Calu3 (cell line): ENCODE results near the gene SORBS1. TPM values are rescaled to one million over a fixed set of nuclear protein-coding genes. Genes with fewer than 3 reads are reported as not detected.
A peak's percentile ranks its signal among the peaks of the same experiment; 100 is the strongest.

Experiments used
- BruUV-seq: library from RNA; stranded (reverse); fragments of 400-500 nt; replicated peaks from 2 replicates; lab custom pipeline; 2021; lab: Mats Ljungman, UMichigan
- CTCF ChIA-PET: fragments of 300-600 bp; sonication (Branson Sonifier 250); formaldehyde crosslinking; loops from one replicate; lab custom pipeline; 2022; ENCODE audit warnings: antibody characterized with exemption; lab: Charles Lee
- DNase-seq: peaks from one replicate; pipeline ENCODE4 v3.0.0; 2022
- H3K27ac Mint-ChIP-seq: one replicate; pipeline ENCODE4 v1.8.0; 2022; ENCODE audit warnings: mixed read lengths; ENCODE audit not compliant: unreplicated experiment
- H3K27me3 Mint-ChIP-seq: one replicate; pipeline ENCODE4 v1.8.0; 2022; ENCODE audit warnings: mixed read lengths; ENCODE audit not compliant: unreplicated experiment
- H3K36me3 Mint-ChIP-seq: one replicate; pipeline ENCODE4 v1.8.0; 2022; ENCODE audit warnings: mild to moderate bottlenecking, moderate library complexity, mixed read lengths; ENCODE audit not compliant: insufficient read depth, unreplicated experiment
- H3K4me1 Mint-ChIP-seq: one replicate; pipeline ENCODE4 v1.8.0; 2022; ENCODE audit warnings: mild to moderate bottlenecking, low read depth, mixed read lengths; ENCODE audit not compliant: unreplicated experiment
- H3K4me3 Mint-ChIP-seq: one replicate; pipeline ENCODE4 v1.8.0; 2022; ENCODE audit warnings: mild to moderate bottlenecking, low read depth, moderate library complexity, mixed read lengths; ENCODE audit not compliant: unreplicated experiment
- H3K9me3 Mint-ChIP-seq: one replicate; pipeline ENCODE4 v1.8.0; 2022; ENCODE audit warnings: low read depth, mixed read lengths; ENCODE audit not compliant: unreplicated experiment
- CTCF ChIP-seq: fragments of 200-600 bp; IDR thresholded peaks from one replicate; pipeline ENCODE4 v1.8.0; 2022; ENCODE audit warnings: antibody characterized with exemption; ENCODE audit not compliant: unreplicated experiment
- intact Hi-C: fragments of 100-400 bp; cut with micrococcal nuclease; formaldehyde crosslinking; loops from one replicate; pipeline ENCODE4 v1.10.0; 2022; ENCODE audit not compliant: unreplicated experiment
- total RNA-seq: library from RNA; stranded (reverse); gene quantifications from 2 replicates; pipeline ENCODE4 v1.2.3, GENCODE V29; 2022

Gene SORBS1
- total RNA-seq, 1 experiment from 2014 or later, result 2.8 TPM

- Mint-ChIP-seq H3K4me1 (peaks cover 54% of the 10 kb centered on the region), H3K9me3 (no peaks in the 10 kb centered on the region), H3K27me3 (no peaks in the 10 kb centered on the region), H3K36me3 (peaks cover 16% of the 10 kb centered on the region), H3K4me3 (no peak overlapping the region), H3K27ac (no peak overlapping the region)
- TF ChIP-seq CTCF, result no peak
- CTCF ChIA-PET, result interaction anchor here (1.2 to 2.0 kb wide), 2 partner anchors 19 to 43 kb away, joined by 3 to 8 read pairs; no protein-coding TSS in a partner anchor
- intact Hi-C loops, result no loop called here
- BruUV-seq, result no TSS peak
- no peak for DNase-seq
These were observed 295.6 kb downstream of the SORBS1 start for GRCh38 chr10:95265572-95265971.

- Mint-ChIP-seq H3K4me1 (peaks cover 58% of the 10 kb centered on the region), H3K27ac (peak overlapping the region; percentile 3), H3K27me3 (no peaks in the 10 kb centered on the region), H3K9me3 (no peaks in the 10 kb centered on the region), H3K4me3 (no peak overlapping the region), H3K36me3 (peaks cover 16% of the 10 kb centered on the region)
- TF ChIP-seq CTCF, result no peak
- BruUV-seq, result no TSS peak
- intact Hi-C loops, result no loop called here
- DNase-seq, result peak; percentile 34
- CTCF ChIA-PET, result interaction anchor here (0.6 to 2.0 kb wide), 6 partner anchors 18 to 1803 kb away, joined by 3 to 12 read pairs (median 8); partner anchors contain the start of gene PDLIM1
These were observed 296.7 kb downstream of the SORBS1 start for GRCh38 chr10:95264227-95265051.

GRCh38 chr10:95263864-95264226, 297.3 kb downstream of the SORBS1 start:
- CTCF ChIA-PET, result interaction anchor here (1.8 to 2.0 kb wide), 2 partner anchors 17 to 99 kb away, joined by 8 to 12 read pairs; no protein-coding TSS in a partner anchor
- Mint-ChIP-seq H3K27ac (peak overlapping the region; percentile 3), H3K36me3 (peaks cover 16% of the 10 kb centered on the region), H3K27me3 (no peaks in the 10 kb centered on the region), H3K9me3 (no peaks in the 10 kb centered on the region), H3K4me3 (no peak overlapping the region), H3K4me1 (peaks cover 54% of the 10 kb centered on the region)
- intact Hi-C loops, result no loop called here
- BruUV-seq, result TSS peak; percentile 10
- DNase-seq, result no peak
- TF ChIP-seq CTCF, result no peak

- no peak for TF ChIP-seq CTCF
- Mint-ChIP-seq H3K27ac (peak overlapping the region; percentile 3), H3K27me3 (no peaks in the 10 kb centered on the region), H3K4me1 (peaks cover 45% of the 10 kb centered on the region), H3K9me3 (no peaks in the 10 kb centered on the region), H3K4me3 (no peak overlapping the region), H3K36me3 (peaks cover 12% of the 10 kb centered on the region)
- DNase-seq, result no peak
- CTCF ChIA-PET, result no interaction called here
- intact Hi-C loops, result no loop called here
- BruUV-seq, result no TSS peak
These were observed 298.2 kb downstream of the SORBS1 start for GRCh38 chr10:95262763-95263518.
